NK-92 treated with Interleukin-12 subunit alpha and Interleukin-12 subunit beta, amount 100 ng/mL, for 24 hours (cell line): ENCODE results near the gene ODC1.
"Not testable (repeated sequence)": the region's sequence is repeated elsewhere in the genome, so short reads cannot be mapped to it uniquely, and the experiment has no call there.

Experiments
- DNase-seq: peaks from one replicate; lab custom pipeline; 2025; lab: John Stamatoyannopoulos, UW

ODC1 gene

GRCh38 chr2:10452956-10453904, 5.1 kb upstream of the ODC1 start:
- no peak for DNase-seq

GRCh38 chr2:10452312-10452711, 4.2 kb upstream of the ODC1 start:
- no peak for DNase-seq

GRCh38 chr2:10451819-10452218, 3.7 kb upstream of the ODC1 start:
- no peak for DNase-seq

- DNase-seq: no peak
Measured at GRCh38 chr2:10449838-10450691, 1.9 kb upstream of the ODC1 start.

- no peak for DNase-seq
Measured at GRCh38 chr2:10449486-10449831, 1.3 kb upstream of the ODC1 start.

- peak; percentile 98 for DNase-seq
Measured at GRCh38 chr2:10448576-10449485, 704 bp upstream of the ODC1 start.

- no peak for DNase-seq
Measured at GRCh38 chr2:10447300-10447894, 730 bp downstream of the ODC1 start.

- no peak for DNase-seq
Measured at GRCh38 chr2:10446631-10447030, 1.5 kb downstream of the ODC1 start.

- DNase-seq: no peak
Measured at GRCh38 chr2:10444463-10444862, 3.7 kb downstream of the ODC1 start.

GRCh38 chr2:10442469-10443126, 5.5 kb downstream of the ODC1 start:
- not testable (repeated sequence) for DNase-seq

GRCh38 chr2:10441948-10442347, 6.2 kb downstream of the ODC1 start:
- DNase-seq: no peak

GRCh38 chr2:10440736-10441135, 7.4 kb downstream of the ODC1 start:
- DNase-seq: no peak

- no peak for DNase-seq
Measured at GRCh38 chr2:10439971-10440370, 8.2 kb downstream of the ODC1 start.

GRCh38 chr2:10439185-10439879, 8.8 kb downstream of the ODC1 start:
- no peak for DNase-seq

- no peak for DNase-seq
Measured at GRCh38 chr2:10438688-10439087, 9.4 kb downstream of the ODC1 start.

GRCh38 chr2:10437806-10438205, 10.3 kb downstream of the ODC1 start:
- no peak for DNase-seq

GRCh38 chr2:10436583-10437110, 11.5 kb downstream of the ODC1 start:
- no peak for DNase-seq

- DNase-seq: no peak
Measured at GRCh38 chr2:10435820-10436204, 12.3 kb downstream of the ODC1 start.

GRCh38 chr2:10434886-10435819, 13.0 kb downstream of the ODC1 start:
- peak; percentile 43 for DNase-seq
